ENCODE measurements around the gene MYMK. TPM values are rescaled to one million over a fixed set of nuclear protein-coding genes. Genes with fewer than 3 reads are reported as not detected.

The MYMK gene
- total RNA-seq, 1 donor from 2014 or later, result not detected

DNA sequence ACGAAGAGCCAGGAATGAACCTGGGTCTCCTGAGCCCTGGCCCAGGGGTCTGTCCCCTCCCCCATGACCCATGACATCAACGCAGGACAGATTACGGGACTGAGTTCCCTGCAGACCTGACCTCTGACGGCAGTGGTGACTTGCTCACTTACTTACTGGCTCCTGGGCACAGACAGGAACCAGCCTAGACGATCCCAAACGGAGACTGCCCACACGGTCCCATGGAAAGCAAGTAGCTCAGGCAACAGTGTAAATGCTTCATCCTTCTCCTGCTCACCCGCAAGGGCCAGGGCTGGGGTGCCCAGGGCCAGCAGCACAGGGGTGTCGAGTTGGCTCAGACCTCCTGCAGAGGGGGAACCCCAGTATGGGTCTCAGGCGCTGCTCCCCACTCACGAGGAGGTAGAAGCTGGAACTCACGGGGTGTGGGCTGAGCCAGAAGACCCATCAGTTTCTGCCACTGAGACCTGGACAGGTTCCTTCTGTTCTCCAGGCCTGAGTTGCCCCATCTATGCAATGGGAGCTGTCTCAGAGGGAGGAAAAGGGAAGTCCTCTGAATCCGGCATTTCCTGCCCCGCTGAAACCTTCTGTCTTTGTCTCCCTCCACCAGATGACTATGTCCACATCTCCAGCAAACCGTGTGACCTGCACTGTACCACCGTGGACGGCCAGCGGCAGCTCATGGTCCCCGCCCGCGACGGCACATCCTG, 15.4 kb upstream of the MYMK start:
- H3K4me1 Mint-ChIP-seq (ENCODE audit: low read depth, unreplicated experiment), result peaks cover 16% of the 10 kb centered on the region
- peaks cover 11% of the 10 kb centered on the region for H3K27me3 Mint-ChIP-seq (ENCODE audit: unreplicated experiment)
- H3K4me3 Mint-ChIP-seq (ENCODE audit: unreplicated experiment), result no peak overlapping the region
- H3K27ac Mint-ChIP-seq (ENCODE audit: unreplicated experiment), result no peak overlapping the region
- H3K36me3 Mint-ChIP-seq (ENCODE audit: unreplicated experiment), result no peaks in the 10 kb centered on the region
- no peak for DNase-seq
- TF ChIP-seq, protein P1, sequence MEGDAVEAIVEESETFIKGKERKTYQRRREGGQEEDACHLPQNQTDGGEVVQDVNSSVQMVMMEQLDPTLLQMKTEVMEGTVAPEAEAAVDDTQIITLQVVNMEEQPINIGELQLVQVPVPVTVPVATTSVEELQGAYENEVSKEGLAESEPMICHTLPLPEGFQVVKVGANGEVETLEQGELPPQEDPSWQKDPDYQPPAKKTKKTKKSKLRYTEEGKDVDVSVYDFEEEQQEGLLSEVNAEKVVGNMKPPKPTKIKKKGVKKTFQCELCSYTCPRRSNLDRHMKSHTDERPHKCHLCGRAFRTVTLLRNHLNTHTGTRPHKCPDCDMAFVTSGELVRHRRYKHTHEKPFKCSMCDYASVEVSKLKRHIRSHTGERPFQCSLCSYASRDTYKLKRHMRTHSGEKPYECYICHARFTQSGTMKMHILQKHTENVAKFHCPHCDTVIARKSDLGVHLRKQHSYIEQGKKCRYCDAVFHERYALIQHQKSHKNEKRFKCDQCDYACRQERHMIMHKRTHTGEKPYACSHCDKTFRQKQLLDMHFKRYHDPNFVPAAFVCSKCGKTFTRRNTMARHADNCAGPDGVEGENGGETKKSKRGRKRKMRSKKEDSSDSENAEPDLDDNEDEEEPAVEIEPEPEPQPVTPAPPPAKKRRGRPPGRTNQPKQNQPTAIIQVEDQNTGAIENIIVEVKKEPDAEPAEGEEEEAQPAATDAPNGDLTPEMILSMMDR (IDR thresholded peaks at IDR 0.05; ENCODE audit: partially characterized antibody, unreplicated experiment), result no peak
- H3K9me3 Mint-ChIP-seq (ENCODE audit: unreplicated experiment), result no peaks in the 10 kb centered on the region

DNA sequence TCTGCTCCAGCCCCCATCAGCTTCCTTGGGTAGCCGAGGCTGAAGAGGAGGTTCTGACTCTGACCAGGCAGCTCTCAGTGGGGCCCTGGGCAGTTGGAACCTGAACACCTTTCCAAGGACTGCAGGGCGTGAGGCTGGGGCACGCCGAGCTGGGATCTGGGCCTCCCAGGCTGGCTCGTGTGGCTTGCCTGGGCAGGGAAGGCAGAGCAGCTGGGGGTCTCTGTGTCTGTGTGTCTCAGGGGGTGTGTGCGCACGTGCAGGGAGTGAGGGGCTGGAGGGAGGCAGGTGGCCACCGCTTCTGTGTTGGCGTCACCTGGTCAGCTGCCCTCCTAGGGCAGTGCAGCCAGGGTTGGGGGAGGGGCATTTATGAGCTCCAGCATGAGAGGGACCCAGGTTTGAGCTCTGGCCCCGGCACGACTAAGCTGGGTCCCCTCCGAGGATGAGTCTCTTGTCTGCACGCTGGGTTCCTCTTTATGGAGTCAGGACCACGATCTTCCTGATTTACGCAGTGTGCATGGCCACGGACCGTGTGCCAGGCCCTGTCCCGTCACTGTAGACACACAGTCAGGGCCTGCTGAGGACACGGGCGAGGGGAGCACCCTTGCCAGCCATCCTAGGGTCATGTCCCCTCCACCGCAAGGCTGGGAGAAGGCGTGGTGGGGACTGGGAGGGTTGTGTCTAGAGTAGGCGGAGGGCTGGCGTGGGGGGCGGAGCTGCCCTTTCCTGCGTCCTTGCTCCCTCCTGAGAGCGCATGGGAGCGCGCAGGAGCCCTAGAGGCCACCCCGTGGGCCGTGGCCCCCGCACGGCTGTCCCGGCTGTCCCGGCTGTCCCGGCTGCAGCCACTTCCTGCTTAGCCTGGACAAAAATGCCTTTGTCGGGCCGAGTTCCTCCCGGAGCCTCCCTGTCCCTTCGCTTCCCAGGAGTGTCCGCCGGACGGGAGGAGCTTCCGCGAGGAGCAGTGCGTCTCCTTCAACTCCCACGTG, 14.4 kb upstream of the MYMK start:
- Mint-ChIP-seq H3K9me3 (ENCODE audit: unreplicated experiment) (no peaks in the 10 kb centered on the region), H3K27ac (ENCODE audit: unreplicated experiment) (no peak overlapping the region), H3K27me3 (ENCODE audit: unreplicated experiment) (peaks cover 9% of the 10 kb centered on the region), H3K36me3 (ENCODE audit: unreplicated experiment) (no peaks in the 10 kb centered on the region), H3K4me1 (ENCODE audit: low read depth, unreplicated experiment) (peaks cover 16% of the 10 kb centered on the region), H3K4me3 (ENCODE audit: unreplicated experiment) (peak overlapping the region; percentile 30)
- TF ChIP-seq, protein P1 (IDR thresholded peaks at IDR 0.05; ENCODE audit: partially characterized antibody, unreplicated experiment), result no peak
- no peak for DNase-seq

DNA sequence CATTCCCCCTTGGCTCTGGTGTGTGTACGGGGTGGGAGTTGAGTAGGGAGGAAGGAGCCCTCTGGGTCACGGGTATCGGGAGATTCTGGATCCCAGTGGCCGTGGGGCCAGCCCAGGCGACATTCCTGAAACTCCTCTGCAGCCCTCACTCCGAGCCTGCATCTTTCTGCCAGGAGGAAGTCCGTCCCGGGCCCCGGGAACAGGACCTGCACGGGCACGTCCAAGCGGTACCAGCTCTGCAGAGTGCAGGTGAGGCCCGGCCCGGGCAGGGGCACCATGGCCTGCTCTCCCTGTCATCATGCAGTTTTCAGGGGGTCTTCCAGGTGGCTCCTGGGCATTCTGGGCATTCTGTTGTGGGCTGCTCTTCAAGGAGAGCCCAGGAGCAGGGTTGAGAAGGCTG, 13.4 kb upstream of the MYMK start:
- Mint-ChIP-seq H3K9me3 (ENCODE audit: unreplicated experiment) (peaks cover 7% of the 10 kb centered on the region), H3K27ac (ENCODE audit: unreplicated experiment) (no peak overlapping the region), H3K4me3 (ENCODE audit: unreplicated experiment) (no peak overlapping the region), H3K4me1 (ENCODE audit: low read depth, unreplicated experiment) (peaks cover 20% of the 10 kb centered on the region), H3K27me3 (ENCODE audit: unreplicated experiment) (peaks cover 15% of the 10 kb centered on the region), H3K36me3 (ENCODE audit: unreplicated experiment) (no peaks in the 10 kb centered on the region)
- no peak for DNase-seq
- TF ChIP-seq, protein P1 (IDR thresholded peaks at IDR 0.05; ENCODE audit: partially characterized antibody, unreplicated experiment), result no peak

DNA sequence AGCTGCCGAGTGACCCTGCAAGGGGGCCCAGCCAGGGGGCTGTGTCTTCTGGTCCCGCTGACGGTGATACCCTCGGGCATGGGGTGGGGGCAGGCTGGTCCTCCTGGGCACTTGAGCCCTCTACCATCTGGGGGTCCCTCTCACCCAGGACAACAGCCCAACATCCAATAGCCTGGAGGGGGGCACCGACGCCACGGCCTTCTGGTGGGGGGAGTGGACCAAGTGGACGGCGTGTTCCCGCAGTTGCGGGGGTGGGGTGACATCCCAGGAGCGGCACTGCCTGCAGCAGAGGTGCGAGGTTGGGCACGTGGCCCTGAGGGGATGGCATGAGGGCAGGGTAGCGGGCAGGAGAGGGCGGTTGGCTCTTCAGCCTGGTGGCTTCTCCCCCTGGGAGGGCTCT, 12.5 kb upstream of the MYMK start:
- Mint-ChIP-seq H3K4me3 (ENCODE audit: unreplicated experiment) (no peak overlapping the region), H3K36me3 (ENCODE audit: unreplicated experiment) (no peaks in the 10 kb centered on the region), H3K9me3 (ENCODE audit: unreplicated experiment) (peaks cover 10% of the 10 kb centered on the region), H3K4me1 (ENCODE audit: low read depth, unreplicated experiment) (peaks cover 26% of the 10 kb centered on the region), H3K27me3 (ENCODE audit: unreplicated experiment) (peaks cover 17% of the 10 kb centered on the region), H3K27ac (ENCODE audit: unreplicated experiment) (no peak overlapping the region)
- TF ChIP-seq, protein P1 (IDR thresholded peaks at IDR 0.05; ENCODE audit: partially characterized antibody, unreplicated experiment), result no peak
- no peak for DNase-seq

Measured in glutamatergic neuron (in vitro differentiated cells).